Measurements from ENCODE around the gene PLS3.
"Not testable (repeated sequence)": the region's sequence is repeated elsewhere in the genome, so short reads cannot be mapped to it uniquely, and the experiment has no call there.

Gene PLS3

DNA sequence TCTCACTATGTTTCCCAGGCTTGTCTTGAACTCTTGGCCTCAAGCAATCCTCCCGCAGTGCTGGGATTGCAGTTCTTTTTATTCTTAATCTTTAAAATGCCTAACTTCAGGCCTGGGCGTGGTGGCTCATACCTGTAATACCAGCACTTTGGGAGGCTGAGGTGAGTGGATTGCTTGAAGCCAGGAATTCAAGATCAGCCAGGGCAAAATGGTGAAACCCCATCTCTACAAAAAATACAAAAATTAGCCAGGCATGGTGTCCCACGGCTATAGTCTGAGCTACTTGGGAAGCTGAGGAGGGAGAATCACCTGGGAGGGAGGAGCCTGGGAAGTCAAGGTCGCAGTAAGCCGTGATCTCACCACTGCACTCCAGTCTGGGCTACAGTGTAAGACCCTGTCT, 45.9 kb downstream of the PLS3 start:
- no peak for DNase-seq (ENCODE audit: low read depth in 2 of 2)

- DNase-seq (ENCODE audit: low read depth in 2 of 2) = no peak
Measured at GRCh38 chrX:115609621-115610020, 48.6 kb downstream of the PLS3 start.

DNA sequence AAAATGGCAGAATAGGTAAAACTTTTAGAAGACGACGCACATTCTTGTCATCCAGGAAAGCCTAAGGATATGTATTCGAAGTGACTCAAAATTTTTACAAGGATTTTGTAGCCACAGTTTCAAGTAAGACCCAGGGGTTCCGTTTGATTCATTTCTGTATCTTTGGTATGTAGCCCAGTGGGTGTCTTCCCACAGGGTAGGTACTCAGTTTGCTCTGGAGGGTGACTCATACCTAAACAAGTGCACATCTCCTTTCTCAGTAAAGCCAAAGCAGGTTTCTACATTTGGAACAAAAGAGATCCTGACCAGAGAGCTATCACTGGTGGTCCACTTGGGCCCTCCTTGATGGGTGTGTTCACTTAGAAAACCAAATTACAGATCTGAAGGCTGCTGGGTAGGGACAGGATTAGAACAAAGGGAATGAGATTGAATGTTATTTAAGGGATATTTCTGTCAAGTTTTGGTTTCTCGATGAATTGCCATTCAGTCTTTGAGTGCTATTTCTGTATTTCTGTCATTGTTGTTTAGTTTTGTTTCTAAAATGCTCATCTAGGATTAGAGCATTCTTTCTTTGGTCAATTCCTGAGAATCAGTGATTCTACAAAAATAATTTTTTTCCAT, 56.1 kb downstream of the PLS3 start:
- no peak for DNase-seq (ENCODE audit: low read depth in 2 of 2)

- DNase-seq (ENCODE audit: low read depth in 2 of 2) = no peak
Measured at GRCh38 chrX:115622534-115622933, 61.6 kb downstream of the PLS3 start.

DNA sequence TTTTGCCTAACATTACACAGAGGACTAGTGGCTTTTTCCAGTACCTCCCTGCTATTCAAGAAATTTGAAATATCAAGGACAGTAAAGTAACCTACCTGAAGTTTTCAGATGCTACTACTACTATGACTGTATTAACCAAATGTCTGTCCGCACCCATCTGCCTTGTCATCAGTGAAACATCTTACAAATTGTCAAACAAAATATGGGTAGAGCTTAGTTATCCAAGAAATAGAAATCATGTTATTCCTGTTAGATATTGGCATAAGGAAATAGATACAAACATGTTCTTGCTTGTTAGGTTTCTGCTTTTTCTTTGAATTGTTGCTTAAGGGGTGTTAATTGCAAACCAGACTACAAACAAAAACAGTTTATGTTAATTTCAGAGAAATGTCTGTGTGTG, 63.9 kb downstream of the PLS3 start:
- DNase-seq (ENCODE audit: low read depth in 2 of 2) = no peak

DNA sequence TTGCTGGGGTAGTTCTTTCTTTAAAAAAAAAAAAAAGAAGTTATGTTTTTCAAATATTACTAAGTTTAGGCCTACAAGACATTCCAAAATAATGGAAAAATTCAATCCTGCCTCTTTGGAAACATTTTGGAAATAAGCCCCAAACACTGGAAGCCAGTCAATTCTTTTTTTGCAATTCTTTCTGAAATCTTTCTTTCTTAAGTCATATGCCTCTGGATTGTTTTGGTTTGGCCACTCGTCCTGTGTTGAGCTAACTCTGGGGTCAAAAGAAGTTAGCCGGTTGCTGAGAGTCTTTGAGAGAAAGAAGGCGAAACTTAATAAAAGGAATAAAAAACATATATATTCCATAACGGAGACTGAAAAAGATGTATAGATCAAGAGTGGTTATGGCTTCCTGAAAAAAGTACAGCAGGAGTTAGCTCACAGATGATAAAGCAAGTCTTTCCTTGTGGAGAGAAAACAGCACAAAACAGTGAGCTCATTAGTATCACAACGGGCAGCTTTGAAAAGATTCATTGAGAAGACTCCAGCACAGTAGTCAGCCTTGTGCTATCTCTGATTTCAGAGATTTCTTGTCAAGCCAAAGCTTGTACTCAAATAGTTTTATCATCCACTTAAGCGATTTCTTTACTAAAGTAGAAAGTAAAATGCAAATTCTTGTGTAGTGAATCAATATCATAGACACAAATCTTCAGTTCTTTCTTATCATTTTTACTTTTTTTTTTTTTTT, 64.8 kb downstream of the PLS3 start:
- no peak for DNase-seq (ENCODE audit: low read depth in 2 of 2)

DNA sequence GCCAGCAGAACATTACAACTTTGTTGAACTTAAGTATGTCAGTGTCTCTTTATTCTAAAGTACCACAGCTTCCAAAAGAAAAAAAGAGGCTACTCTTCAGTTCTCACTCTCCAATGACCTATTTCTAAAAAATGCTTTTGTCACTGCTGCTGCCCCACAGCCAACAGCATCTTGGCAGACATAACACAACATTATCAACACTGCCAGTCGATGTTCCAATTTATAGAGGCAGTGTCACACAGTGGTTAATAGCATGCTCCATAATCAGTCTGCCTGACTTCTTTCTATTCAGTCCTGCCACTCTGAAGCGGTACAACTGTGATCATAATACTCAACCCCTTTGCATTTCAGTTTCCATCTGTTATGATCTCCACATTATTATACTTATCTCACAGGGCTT, 69.2 kb downstream of the PLS3 start:
- DNase-seq (ENCODE audit: low read depth in 2 of 2) = no peak

- no peak for DNase-seq (ENCODE audit: low read depth in 2 of 2)
Measured at GRCh38 chrX:115632455-115632854, 71.5 kb downstream of the PLS3 start.

- not testable (repeated sequence) for DNase-seq (ENCODE audit: low read depth in 2 of 2)
Measured at GRCh38 chrX:115633397-115633796, 72.4 kb downstream of the PLS3 start.

- no peak for DNase-seq (ENCODE audit: low read depth in 2 of 2)
Measured at GRCh38 chrX:115639334-115639880, 78.4 kb downstream of the PLS3 start.

DNA sequence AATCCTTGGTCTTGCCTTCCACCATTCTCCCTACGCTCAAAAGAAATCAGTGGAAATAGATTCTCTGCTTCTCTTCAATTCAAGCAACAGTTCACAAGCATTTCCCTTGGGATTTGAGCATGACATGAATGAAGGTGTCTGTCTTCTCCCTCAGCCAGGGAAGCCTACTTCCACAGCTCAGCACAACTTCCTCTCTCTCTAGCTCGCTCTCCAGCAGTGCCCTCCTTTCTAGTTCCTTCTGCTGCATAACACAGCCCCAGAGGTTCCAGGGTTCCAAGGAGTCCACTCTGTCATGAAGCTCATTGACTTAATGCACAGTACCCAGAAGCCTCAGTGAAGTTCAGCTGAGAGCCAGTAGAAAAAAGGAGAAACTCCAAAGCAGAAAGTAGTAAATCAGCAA, 81.3 kb downstream of the PLS3 start:
- no peak for DNase-seq (ENCODE audit: low read depth in 2 of 2)

DNA sequence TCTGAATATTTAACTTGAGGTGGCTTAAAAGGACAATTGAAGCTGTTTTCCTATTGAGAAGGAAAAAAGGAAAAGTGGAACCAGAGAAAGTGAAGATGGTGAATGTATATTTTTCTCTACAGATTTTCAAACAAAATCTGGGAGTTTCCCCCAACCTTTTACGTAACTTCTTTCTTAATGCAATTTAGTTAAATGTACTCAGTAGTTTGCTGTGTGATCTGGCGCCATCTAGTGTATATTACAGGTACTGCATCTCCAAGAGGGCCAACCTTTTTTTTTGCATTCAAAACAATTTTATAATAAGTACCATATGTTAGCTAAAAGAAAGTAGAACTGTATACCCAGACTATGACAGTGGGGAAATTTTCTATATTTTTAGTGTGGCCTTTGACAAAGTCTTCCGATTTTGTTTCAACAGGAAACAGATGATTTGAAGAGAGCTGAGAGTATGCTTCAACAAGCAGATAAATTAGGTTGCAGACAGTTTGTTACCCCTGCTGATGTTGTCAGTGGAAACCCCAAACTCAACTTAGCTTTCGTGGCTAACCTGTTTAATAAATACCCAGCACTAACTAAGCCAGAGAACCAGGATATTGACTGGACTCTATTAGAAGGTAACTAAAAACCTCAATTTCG, 82.0 kb downstream of the PLS3 start:
- no peak for DNase-seq (ENCODE audit: low read depth in 2 of 2)

DNA sequence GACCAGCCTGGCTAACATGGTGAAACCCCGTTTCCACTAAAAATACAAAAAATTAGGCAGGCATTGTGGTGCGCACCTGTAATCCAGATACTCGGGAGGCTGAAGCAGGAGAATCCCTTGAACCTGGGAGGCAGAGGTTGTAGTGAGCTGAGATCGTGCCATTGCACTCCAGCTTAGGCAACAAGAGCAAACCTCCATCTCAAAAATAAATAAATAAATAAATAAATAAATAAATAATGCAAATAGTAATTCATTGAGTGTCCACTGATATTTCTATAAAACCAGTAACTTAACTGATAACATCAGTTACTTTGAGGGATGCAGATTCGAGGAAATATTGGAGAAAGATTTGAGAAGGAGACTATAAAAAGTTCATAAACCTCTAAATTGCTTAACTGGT, 83.4 kb downstream of the PLS3 start:
- not testable (repeated sequence) for DNase-seq (ENCODE audit: low read depth in 2 of 2)

DNA sequence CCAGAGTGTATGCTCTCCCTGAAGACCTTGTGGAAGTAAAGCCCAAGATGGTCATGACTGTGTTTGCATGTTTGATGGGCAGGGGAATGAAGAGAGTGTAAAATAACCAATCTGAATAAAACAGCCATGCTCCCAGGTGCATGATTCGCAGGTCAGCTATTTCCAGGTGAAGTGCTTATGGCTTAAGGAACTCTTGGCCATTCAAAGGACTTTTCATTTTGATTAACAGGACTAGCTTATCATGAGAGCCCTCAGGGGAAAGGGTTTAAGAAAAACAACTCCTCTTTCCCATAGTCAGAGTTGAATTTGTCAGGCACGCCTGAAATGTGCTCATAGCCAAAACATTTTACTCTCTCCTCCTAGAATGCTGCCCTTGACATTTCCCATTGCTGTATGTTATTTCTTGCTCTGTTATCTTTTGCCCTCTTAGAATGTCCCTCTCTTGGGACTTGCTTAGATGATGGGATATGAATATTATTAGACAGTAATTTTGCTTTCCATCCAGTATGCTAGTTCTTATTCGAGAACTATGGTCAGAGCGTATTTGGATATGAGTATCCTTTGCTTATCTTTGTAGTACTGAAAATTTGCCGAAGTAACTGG, 88.6 kb downstream of the PLS3 start:
- no peak for DNase-seq (ENCODE audit: low read depth in 2 of 2)

DNA sequence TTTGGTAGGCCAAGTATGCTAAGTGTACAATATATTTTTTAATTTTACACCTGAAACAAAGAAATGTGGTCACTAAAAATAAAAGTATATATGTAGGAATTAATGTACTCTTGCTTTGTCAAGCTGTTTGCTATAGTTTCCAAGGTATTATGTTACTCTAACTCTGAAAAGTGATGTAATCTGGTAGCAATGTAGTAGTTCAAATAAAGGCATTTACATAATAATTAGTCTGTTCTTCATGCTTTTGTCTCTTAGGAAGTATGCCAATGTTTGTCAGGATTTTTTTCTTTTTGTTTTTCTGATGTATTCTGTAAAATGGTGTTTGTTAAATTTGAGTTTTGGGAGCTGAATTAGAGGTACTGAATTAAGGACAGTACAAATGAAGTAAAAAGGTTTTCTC, 89.5 kb downstream of the PLS3 start:
- DNase-seq (ENCODE audit: low read depth in 2 of 2) = no peak

GRCh38 chrX:115650916-115651315, 89.9 kb downstream of the PLS3 start:
- DNase-seq (ENCODE audit: low read depth in 2 of 2) = no peak

DNA sequence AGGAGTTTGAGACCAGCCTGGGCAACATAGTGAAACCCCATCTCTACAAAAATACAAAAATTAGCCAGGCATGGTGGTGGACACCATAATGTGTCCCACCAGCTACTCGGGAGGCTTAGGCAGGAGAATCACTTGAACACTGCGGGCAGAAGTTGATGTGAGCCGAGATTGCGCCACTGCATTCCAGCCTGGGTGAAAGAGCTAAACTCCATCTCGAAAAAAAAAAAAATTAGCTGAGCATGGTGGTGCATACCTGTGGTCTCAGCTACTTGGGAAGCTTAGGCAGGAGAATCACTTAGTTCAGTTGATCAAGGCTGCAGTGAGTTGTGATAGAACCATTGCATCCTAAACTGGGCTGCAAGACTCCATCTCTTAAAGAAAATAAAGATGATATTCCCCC, 91.2 kb downstream of the PLS3 start:
- no peak for DNase-seq (ENCODE audit: low read depth in 2 of 2)

- no peak for DNase-seq (ENCODE audit: low read depth in 2 of 2)
Measured at GRCh38 chrX:115665122-115665521, 104.1 kb downstream of the PLS3 start.

DNA sequence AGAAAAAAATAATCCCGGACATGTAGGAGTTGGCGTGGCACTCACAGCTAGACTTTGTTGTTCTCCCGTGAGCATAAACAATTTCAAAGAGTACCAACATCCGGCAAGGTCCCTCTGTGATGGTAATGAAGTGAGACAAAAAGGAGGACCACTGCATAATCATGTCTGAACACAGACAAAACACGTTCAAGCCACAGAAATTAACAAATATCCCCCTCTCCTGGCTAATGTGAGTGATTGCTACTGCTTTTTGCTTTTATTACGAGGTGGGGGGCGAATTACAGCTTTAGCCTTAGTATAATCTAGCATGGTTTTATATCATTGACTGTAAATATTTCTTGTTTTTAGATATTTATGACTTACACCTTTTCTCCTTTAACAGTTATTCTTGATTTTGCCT, 118.5 kb downstream of the PLS3 start:
- DNase-seq (ENCODE audit: low read depth in 2 of 2) = no peak

DNA sequence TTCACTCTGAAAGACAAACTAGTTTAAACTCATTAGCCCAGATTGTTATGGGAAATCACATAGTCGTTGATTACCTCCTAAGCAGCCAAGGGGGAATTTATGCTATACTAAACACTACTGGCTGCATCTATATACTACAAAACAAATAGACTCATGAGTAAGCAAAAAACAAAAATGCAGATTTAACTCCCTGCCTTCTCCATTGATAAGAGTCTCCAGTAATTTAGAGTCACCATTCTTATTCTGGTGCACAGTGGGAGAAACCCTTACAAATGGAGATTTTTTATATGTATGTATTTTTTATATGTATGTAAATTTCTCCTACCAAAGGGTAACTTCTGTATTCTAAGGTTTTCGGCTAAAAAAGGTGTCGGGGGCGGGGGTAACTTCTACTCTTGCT, 126.6 kb downstream of the PLS3 start:
- DNase-seq (ENCODE audit: low read depth in 2 of 2) = no peak

- no peak for DNase-seq (ENCODE audit: low read depth in 2 of 2)
Measured at GRCh38 chrX:115689931-115690330, 129.0 kb downstream of the PLS3 start.

- DNase-seq (ENCODE audit: low read depth in 2 of 2) = peak; percentile 2 to 8
Measured at GRCh38 chrX:115690511-115691216, 129.7 kb downstream of the PLS3 start.

Measured in stimulated activated CD8-positive, alpha-beta memory T cell treated with anti-CD3 and anti-CD28 coated beads, Interleukin-2, amount 100 ng/mL, for 48 hours (primary cell).